GM12878 (cell line): ENCODE results near the gene SCRT2. TPM values are rescaled to one million over a fixed set of nuclear protein-coding genes. Genes with fewer than 3 reads are reported as not detected.

Experiments
- ATF7 ChIP-seq: fragments of 450-650 bp; IDR thresholded peaks from 2 replicates; pipeline ENCODE4 v1.6.1; 2016; ENCODE audit warnings: low read depth, mild to moderate bottlenecking
- CBFB ChIP-seq: IDR thresholded peaks from 2 replicates; pipeline ENCODE4 v1.6.1; 2016; ENCODE audit warnings: antibody characterized with exemption, low read depth
- CREB1 ChIP-seq: IDR thresholded peaks from 2 replicates; pipeline ENCODE4 v1.6.1; 2012; ENCODE audit warnings: low read depth, mild to moderate bottlenecking, inconsistent platforms
- EGR1 ChIP-seq, 2 experiments: IDR thresholded peaks; 1 replicate in 1 of 2; 2 replicates in 1 of 2; pipeline ENCODE4 v1.6.1; 2011 to 2012; ENCODE audit warnings: low read depth in 2 of 2, low read length in 2 of 2, borderline replicate concordance in 1 of 2, mild to moderate bottlenecking in 1 of 2, moderate library complexity in 1 of 2
- IKZF1 ChIP-seq: fragments of 450-650 bp; conservative IDR thresholded peaks from 2 replicates; pipeline ENCODE4 v1.6.1; 2017; ENCODE audit warnings: antibody characterized with exemption, mild to moderate bottlenecking
- MYB ChIP-seq: fragments of 150-350 bp; IDR thresholded peaks from 2 replicates; pipeline ENCODE4 v1.6.1; 2014; ENCODE audit warnings: mild to moderate bottlenecking, low read depth, low read length, borderline replicate concordance
- POLR2AphosphoS2 ChIP-seq: IDR thresholded peaks from 2 replicates; pipeline ENCODE4 v1.6.1; 2011; ENCODE audit warnings: low read depth, mild to moderate bottlenecking, low read length, improper control_type of control experiment, moderate library complexity
- POLR2AphosphoS5 ChIP-seq: IDR thresholded peaks from 2 replicates; pipeline ENCODE4 v1.6.1; 2011; ENCODE audit warnings: mild to moderate bottlenecking, low read length, inconsistent platforms
- RAD21 ChIP-seq: IDR thresholded peaks from 2 replicates; pipeline ENCODE4 v1.6.1; 2011; ENCODE audit warnings: mild to moderate bottlenecking, low read depth, low read length, moderate library complexity; ENCODE audit not compliant: insufficient read depth
- RAD51 ChIP-seq: fragments of 450-650 bp; IDR thresholded peaks from 2 replicates; pipeline ENCODE4 v1.6.1; 2016; ENCODE audit warnings: moderate library complexity, mild to moderate bottlenecking, inconsistent platforms
- RB1 ChIP-seq: fragments of 450-650 bp; formaldehyde crosslinking; IDR thresholded peaks from 2 replicates; pipeline ENCODE4 v1.6.1; 2017; ENCODE audit warnings: mild to moderate bottlenecking, borderline replicate concordance
- RCOR1 ChIP-seq: conservative IDR thresholded peaks from 2 replicates; pipeline ENCODE4 v1.6.1; 2012; ENCODE audit warnings: low read depth, low read length, improper control_type of control experiment
- SP1 ChIP-seq: IDR thresholded peaks from one replicate; pipeline ENCODE4 v1.6.1; 2011; ENCODE audit warnings: low read depth, low read length
- SUZ12 ChIP-seq: fragments of 200-600 bp; sonication (generic); IDR thresholded peaks from one replicate; pipeline ENCODE4 v1.6.1; 2018; ENCODE audit warnings: antibody characterized with exemption, mild to moderate bottlenecking; ENCODE audit not compliant: unreplicated experiment
- TAF1 ChIP-seq: IDR thresholded peaks from 2 replicates; pipeline ENCODE4 v1.6.1; 2011; ENCODE audit warnings: mild to moderate bottlenecking, low read depth, low read length, borderline replicate concordance
- ZZZ3 ChIP-seq: IDR thresholded peaks from 2 replicates; pipeline ENCODE4 v1.6.1; 2011; ENCODE audit warnings: low read depth; ENCODE audit not compliant: control insufficient read depth, insufficient read length
- polyA plus RNA-seq, 11 experiments: library from polyadenylated mRNA; depleted of rRNA in 4 of 11; unstranded in 6 of 11; stranded (reverse) in 5 of 11; fragments of >200 nt; fragmentation: Nextera tagmentation in 4 of 11; fragmentation: Illumina TruSeq in 1 of 11; extraction: Ambion mirVana in 4 of 11; extraction: Trizol in 1 of 11; gene quantifications; 1 replicate in 1 of 11; 2 replicates in 10 of 11; pipeline versions ENCODE4 v1.2.1 to v1.2.3, GENCODE V29; 2011 to 2016; ENCODE audit warnings: inconsistent platforms in 2 of 11, missing spikeins in 2 of 11, low read depth in 1 of 11
- total RNA-seq, 4 experiments: library from RNA; depleted of rRNA in 3 of 4; stranded (reverse); fragments of >200 nt in 3 of 4; fragmentation: Illumina TruSeq in 1 of 4; extraction: Trizol in 1 of 4; gene quantifications; 2 replicates each; pipeline versions ENCODE4 v1.2.1 to v1.2.3, GENCODE V29; 2013 to 2021
- TF ChIP-seq, protein P1 (sequence below): fragments of 450-650 bp; IDR thresholded peaks from 2 replicates; pipeline ENCODE4 v1.6.1; 2017; ENCODE audit warnings: mild to moderate bottlenecking, low read depth, inconsistent platforms; ENCODE audit not compliant: poor library complexity, severe bottlenecking
- TF ChIP-seq, protein P2 (sequence below): IDR thresholded peaks from 2 replicates; pipeline ENCODE4 v1.6.1; 2012; ENCODE audit warnings: improper control_type of control experiment, low read depth, low read length; ENCODE audit not compliant: insufficient replicate concordance
- TF ChIP-seq, protein P3 (sequence below): fragments of 450-650 bp; IDR thresholded peaks from 2 replicates; pipeline ENCODE4 v1.6.1; 2017; ENCODE audit warnings: low read depth, mild to moderate bottlenecking, moderate library complexity
- TF ChIP-seq, protein P4 (sequence below): IDR thresholded peaks from 2 replicates; pipeline ENCODE4 v1.6.1; 2011; ENCODE audit warnings: borderline replicate concordance, low read depth, mild to moderate bottlenecking, moderate library complexity, low read length; ENCODE audit not compliant: insufficient read depth, poor library complexity, severe bottlenecking

SCRT2 gene
- total and polyA plus RNA-seq, 10 of the 15 experiments (the other 5 are each of a cell fraction or from before 2014, with no cell fraction given), result not detected

DNA sequence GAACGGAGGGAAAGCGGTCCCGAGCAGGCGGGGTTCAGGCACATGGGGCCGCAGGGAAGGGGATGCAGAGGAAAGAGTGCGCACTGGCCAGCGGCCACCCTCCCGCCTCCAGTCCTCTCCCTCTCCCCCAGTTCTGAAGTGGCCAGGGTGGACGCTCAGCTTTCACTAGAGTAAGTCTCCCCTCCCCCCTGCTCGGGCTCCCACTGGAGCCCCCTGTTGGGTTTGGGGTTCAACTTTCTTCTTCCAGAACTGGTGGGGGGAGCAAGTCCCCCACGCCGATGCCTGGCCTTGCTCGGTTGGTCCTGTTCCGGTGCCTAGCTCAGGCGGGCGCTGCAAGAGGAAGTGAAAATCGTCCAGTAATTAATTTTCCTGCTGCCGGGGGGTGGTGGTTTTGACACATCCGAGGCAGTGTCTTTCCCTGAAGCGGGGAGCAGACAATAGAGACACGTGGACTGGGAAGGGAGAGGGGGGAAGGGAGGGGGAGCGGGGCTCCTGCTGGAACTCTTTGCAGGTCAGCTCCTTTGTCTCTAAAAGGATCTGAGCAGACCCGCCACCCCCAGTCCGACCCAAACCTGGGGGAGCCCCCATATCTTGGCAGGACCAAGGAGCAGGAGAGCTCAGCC, 824 bp upstream of the SCRT2 start (continued):
- TF ChIP-seq, protein P1, sequence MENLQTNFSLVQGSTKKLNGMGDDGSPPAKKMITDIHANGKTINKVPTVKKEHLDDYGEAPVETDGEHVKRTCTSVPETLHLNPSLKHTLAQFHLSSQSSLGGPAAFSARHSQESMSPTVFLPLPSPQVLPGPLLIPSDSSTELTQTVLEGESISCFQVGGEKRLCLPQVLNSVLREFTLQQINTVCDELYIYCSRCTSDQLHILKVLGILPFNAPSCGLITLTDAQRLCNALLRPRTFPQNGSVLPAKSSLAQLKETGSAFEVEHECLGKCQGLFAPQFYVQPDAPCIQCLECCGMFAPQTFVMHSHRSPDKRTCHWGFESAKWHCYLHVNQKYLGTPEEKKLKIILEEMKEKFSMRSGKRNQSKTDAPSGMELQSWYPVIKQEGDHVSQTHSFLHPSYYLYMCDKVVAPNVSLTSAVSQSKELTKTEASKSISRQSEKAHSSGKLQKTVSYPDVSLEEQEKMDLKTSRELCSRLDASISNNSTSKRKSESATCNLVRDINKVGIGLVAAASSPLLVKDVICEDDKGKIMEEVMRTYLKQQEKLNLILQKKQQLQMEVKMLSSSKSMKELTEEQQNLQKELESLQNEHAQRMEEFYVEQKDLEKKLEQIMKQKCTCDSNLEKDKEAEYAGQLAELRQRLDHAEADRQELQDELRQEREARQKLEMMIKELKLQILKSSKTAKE, result no peak
- no peak for TF ChIP-seq ZZZ3
- no peak for TF ChIP-seq EGR1 (IDR thresholded peaks at IDR 0.05; ENCODE audit: borderline replicate concordance in 1 of 2, low read depth in 2 of 2, low read length in 2 of 2)
- TF ChIP-seq POLR2AphosphoS2, result no peak
- TF ChIP-seq, protein P2, sequence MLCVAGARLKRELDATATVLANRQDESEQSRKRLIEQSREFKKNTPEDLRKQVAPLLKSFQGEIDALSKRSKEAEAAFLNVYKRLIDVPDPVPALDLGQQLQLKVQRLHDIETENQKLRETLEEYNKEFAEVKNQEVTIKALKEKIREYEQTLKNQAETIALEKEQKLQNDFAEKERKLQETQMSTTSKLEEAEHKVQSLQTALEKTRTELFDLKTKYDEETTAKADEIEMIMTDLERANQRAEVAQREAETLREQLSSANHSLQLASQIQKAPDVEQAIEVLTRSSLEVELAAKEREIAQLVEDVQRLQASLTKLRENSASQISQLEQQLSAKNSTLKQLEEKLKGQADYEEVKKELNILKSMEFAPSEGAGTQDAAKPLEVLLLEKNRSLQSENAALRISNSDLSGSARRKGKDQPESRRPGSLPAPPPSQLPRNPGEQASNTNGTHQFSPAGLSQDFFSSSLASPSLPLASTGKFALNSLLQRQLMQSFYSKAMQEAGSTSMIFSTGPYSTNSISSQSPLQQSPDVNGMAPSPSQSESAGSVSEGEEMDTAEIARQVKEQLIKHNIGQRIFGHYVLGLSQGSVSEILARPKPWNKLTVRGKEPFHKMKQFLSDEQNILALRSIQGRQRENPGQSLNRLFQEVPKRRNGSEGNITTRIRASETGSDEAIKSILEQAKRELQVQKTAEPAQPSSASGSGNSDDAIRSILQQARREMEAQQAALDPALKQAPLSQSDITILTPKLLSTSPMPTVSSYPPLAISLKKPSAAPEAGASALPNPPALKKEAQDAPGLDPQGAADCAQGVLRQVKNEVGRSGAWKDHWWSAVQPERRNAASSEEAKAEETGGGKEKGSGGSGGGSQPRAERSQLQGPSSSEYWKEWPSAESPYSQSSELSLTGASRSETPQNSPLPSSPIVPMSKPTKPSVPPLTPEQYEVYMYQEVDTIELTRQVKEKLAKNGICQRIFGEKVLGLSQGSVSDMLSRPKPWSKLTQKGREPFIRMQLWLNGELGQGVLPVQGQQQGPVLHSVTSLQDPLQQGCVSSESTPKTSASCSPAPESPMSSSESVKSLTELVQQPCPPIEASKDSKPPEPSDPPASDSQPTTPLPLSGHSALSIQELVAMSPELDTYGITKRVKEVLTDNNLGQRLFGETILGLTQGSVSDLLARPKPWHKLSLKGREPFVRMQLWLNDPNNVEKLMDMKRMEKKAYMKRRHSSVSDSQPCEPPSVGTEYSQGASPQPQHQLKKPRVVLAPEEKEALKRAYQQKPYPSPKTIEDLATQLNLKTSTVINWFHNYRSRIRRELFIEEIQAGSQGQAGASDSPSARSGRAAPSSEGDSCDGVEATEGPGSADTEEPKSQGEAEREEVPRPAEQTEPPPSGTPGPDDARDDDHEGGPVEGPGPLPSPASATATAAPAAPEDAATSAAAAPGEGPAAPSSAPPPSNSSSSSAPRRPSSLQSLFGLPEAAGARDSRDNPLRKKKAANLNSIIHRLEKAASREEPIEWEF, result no peak
- no peak for TF ChIP-seq TAF1
- TF ChIP-seq CREB1, result no peak
- TF ChIP-seq ATF7, result no peak
- TF ChIP-seq POLR2AphosphoS5, result no peak
- TF ChIP-seq SUZ12, result no peak
- no peak for TF ChIP-seq RAD21
- TF ChIP-seq IKZF1, result peak; percentile 92
- TF ChIP-seq RAD51, result no peak
- no peak for TF ChIP-seq RB1
- TF ChIP-seq, protein P3, sequence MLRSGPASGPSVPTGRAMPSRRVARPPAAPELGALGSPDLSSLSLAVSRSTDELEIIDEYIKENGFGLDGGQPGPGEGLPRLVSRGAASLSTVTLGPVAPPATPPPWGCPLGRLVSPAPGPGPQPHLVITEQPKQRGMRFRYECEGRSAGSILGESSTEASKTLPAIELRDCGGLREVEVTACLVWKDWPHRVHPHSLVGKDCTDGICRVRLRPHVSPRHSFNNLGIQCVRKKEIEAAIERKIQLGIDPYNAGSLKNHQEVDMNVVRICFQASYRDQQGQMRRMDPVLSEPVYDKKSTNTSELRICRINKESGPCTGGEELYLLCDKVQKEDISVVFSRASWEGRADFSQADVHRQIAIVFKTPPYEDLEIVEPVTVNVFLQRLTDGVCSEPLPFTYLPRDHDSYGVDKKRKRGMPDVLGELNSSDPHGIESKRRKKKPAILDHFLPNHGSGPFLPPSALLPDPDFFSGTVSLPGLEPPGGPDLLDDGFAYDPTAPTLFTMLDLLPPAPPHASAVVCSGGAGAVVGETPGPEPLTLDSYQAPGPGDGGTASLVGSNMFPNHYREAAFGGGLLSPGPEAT, result peak; percentile 61
- no peak for TF ChIP-seq CBFB
- TF ChIP-seq SP1, result no peak
- TF ChIP-seq MYB, result no peak
- no peak for TF ChIP-seq RCOR1
- TF ChIP-seq, protein P4, sequence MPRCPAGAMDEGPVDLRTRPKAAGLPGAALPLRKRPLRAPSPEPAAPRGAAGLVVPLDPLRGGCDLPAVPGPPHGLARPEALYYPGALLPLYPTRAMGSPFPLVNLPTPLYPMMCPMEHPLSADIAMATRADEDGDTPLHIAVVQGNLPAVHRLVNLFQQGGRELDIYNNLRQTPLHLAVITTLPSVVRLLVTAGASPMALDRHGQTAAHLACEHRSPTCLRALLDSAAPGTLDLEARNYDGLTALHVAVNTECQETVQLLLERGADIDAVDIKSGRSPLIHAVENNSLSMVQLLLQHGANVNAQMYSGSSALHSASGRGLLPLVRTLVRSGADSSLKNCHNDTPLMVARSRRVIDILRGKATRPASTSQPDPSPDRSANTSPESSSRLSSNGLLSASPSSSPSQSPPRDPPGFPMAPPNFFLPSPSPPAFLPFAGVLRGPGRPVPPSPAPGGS, result no peak
